Stimulated activated CD8-positive, alpha-beta memory T cell treated with anti-CD3 and anti-CD28 coated beads, Interleukin-15, amount 100 ng/mL, for 4 hours (primary cell): ENCODE measurements around the gene PANK1.

Experiments
- DNase-seq, 2 donors: peaks; one replicate each; pipeline ENCODE4 v3.0.0-alpha.2; 2020; ENCODE audit warnings: low read depth in 2 of 2

The PANK1 gene

GRCh38 chr10:89535171-89536012 lies 109.7 kb downstream of the PANK1 start, which contains the start of gene SLC16A12:
SLC16A12 (minus strand) TSS chr10:89535594; CDS start chr10:89462578, 73,016 bp downstream.
- no peak for DNase-seq

DNA sequence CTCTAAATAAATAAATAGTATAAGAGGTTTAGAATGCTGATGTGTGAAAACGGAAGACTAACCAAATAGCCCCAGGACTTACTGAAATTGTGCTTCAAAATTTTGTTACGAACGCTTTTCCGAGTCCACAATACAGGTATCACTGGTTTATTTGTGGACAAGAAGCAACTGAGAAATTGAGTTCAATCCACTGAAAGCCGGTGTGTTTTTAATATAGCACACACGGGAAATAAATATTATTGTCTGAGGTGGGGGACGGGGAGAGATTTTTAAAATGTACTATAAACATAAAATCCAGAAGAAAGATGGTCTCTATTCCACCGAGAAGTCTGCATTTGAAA lies 110.2 kb downstream of the PANK1 start:
- no peak for DNase-seq
